Skeletal muscle tissue (tissue), 4 donors: ENCODE results near the gene CHST11. TPM values are rescaled to one million over a fixed set of nuclear protein-coding genes. Genes with fewer than 3 reads are reported as not detected.

Source experiments
- H3K27ac ChIP-seq: one replicate; pipeline ENCODE4 v1.7.0; 2013; ENCODE audit warnings: mild to moderate bottlenecking, low read depth, low read length, inconsistent platforms
- H3K27me3 ChIP-seq, 3 donors: one replicate each; pipeline ENCODE4 v1.7.0; 2013; ENCODE audit warnings: low read length in 3 of 3; ENCODE audit not compliant: control insufficient read depth in 3 of 3, insufficient read depth in 3 of 3
- H3K36me3 ChIP-seq, 3 donors: one replicate each; pipeline ENCODE4 v1.7.0; 2013; ENCODE audit warnings: low read length in 3 of 3; ENCODE audit not compliant: control insufficient read depth in 3 of 3, insufficient read depth in 3 of 3
- H3K4me1 ChIP-seq, 3 donors: one replicate each; pipeline ENCODE4 v1.7.0; 2013; ENCODE audit warnings: low read length in 3 of 3, mild to moderate bottlenecking in 3 of 3; ENCODE audit not compliant: control insufficient read depth in 3 of 3, insufficient read depth in 3 of 3
- H3K4me3 ChIP-seq, 3 donors: one replicate each; pipeline ENCODE4 v1.7.0; 2013; ENCODE audit warnings: low read length in 3 of 3
- H3K9ac ChIP-seq, 3 donors: one replicate each; pipeline ENCODE4 v1.7.0; 2013; ENCODE audit warnings: low read length in 3 of 3, mild to moderate bottlenecking in 3 of 3, moderate library complexity in 2 of 3, low read depth in 1 of 3
- H3K9me3 ChIP-seq, 3 donors: one replicate each; pipeline ENCODE4 v1.7.0; 2013; ENCODE audit warnings: low read length in 3 of 3; ENCODE audit not compliant: control insufficient read depth in 3 of 3
- total RNA-seq: library from RNA; depleted of rRNA; stranded (reverse); fragments of >200 nt; gene quantifications from one replicate; pipeline ENCODE4 v1.2.3, GENCODE V29; 2014
- donor health status: Osteomylitis.

Gene CHST11
- total RNA-seq, 1 donor from 2014 or later, result 2.1 TPM

DNA sequence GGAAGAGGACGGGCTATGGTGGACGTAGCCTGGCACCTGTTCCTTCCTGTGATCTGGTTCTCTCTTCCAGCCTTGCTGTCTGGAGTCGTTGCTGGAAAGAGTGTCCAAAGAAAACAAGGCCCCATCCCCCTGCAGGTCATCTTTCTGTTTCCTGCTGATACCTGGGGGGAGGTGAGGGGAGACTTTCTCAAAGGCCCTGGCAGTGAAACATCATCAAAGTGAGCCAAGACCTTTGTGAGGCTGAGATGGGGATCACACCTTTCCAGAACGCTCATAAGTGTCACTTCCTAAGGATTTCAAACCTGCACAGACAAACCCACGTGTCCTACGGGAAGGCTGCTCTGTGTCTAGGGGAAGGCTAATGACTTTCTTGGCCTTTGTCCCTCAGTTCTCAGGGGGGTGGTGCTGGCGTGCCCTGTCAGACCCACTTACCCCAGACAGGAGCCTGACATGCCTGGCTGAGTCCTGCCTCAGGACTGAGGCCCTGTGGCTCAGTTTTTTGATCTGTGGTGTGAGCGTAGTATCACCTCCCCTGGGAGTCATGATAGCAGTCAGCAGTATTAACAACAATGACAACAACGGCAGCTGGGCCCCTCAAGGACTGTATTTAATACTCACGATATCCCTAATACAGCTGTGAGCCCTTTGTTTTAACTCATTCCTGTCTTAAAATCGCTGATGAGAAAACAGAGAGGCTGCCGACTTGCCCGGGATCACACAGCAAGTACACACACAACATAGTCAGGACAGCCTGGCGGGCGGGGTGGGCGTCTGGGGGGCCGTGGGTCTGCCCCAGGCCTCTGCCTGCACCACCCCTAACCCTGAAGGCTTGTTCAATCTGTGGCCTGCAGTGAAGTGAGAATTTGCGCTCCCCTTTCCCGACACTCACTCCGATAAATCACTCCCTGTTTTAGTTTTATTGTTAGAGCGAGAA lies 266.1 kb downstream of the CHST11 start:
- Histone ChIP-seq H3K36me3 (no peaks in the 10 kb centered on the region), H3K4me3 (no peak overlapping the region), H3K9ac (no peak overlapping the region), H3K9me3 (no peaks in the 10 kb centered on the region), H3K27me3 (peaks cover 0 to 9% (median 0%) of the 10 kb centered on the region in 3 donors), H3K27ac (no peak overlapping the region), H3K4me1 (peaks cover 0 to 11% (median 8%) of the 10 kb centered on the region in 3 donors)

DNA sequence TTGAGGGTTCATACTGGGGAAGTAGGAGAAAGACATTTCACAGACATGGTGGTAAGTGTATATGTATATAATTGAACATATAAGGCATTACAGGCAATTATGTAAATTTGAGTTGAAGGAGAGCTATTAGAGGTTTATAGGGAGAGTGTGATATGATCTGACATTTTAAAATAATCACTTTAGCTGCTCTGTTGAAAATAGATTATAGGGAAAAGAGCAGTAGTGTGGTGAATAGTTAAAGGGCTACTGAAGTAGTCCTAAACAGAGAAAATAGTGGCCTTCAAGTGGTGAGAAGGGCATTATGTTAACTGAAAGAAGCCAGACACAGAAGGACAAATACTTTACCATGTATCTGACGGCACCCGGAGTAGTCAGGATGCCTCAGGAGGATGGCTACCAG lies 267.1 kb downstream of the CHST11 start:
- no peak overlapping the region for H3K27ac ChIP-seq
- H3K9ac ChIP-seq, result no peak overlapping the region
- H3K36me3 ChIP-seq, result no peaks in the 10 kb centered on the region
- no peaks in the 10 kb centered on the region for H3K9me3 ChIP-seq
- no peak overlapping the region for H3K4me3 ChIP-seq
- peaks cover 0 to 9% (median 0%) of the 10 kb centered on the region in 3 donors for H3K27me3 ChIP-seq
- H3K4me1 ChIP-seq, result peaks cover 0 to 10% (median 8%) of the 10 kb centered on the region in 3 donors

DNA sequence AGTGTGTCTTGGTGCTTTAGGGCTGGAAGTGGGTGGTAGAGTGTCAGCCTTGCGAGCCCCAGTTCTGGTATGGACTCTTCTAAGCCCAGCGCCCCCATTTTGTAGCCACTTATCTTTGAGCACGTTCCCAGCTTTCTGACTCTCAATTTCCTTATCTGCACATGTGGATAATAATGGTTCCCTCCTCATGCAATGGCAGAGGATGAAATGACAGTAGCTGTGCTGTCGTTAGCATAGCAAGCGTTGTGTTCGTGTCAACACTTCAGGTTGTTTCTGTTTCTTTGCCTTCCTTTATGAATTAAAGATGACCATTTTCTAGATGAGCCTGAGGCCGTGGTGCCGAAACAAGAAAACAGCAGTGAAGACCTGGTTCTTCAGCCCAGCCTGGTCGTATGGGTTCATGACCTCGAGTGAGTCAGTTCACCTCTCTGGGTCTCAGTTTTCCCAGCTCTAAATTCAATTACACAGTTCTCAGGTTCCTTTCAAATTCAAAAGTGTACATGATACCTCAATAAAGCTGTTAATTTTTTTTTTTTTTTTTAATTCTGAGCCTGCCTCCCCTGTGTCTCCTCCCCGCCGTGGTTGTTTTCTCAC lies 268.3 kb downstream of the CHST11 start:
- Histone ChIP-seq H3K9me3 (no peaks in the 10 kb centered on the region), H3K36me3 (no peaks in the 10 kb centered on the region), H3K4me1 (peaks cover 0 to 6% (median 4%) of the 10 kb centered on the region in 3 donors), H3K27me3 (peaks cover 0 to 3% (median 0%) of the 10 kb centered on the region in 3 donors), H3K4me3 (no peak overlapping the region), H3K9ac (no peak overlapping the region), H3K27ac (no peak overlapping the region)

DNA sequence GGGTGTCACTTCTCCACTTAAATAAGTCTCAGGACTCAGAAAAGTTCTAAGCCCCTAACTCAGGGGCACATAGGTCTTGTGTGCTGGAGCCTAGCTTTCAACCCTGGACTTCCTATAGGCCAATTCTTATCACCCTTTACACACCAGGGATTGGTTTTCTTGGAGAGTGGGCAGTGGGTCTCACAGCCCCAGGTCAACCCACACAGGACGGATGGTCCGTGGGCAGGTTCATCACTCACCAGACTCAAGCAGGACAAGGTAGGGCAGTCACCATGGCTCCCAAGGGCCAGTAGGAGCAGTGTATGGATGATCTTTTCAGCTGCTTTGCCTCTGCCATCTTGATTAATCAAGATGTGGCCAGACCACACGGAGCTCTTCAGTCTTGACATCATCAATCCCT lies 268.9 kb downstream of the CHST11 start:
- H3K9ac ChIP-seq, result no peak overlapping the region
- H3K4me3 ChIP-seq, result no peak overlapping the region

DNA sequence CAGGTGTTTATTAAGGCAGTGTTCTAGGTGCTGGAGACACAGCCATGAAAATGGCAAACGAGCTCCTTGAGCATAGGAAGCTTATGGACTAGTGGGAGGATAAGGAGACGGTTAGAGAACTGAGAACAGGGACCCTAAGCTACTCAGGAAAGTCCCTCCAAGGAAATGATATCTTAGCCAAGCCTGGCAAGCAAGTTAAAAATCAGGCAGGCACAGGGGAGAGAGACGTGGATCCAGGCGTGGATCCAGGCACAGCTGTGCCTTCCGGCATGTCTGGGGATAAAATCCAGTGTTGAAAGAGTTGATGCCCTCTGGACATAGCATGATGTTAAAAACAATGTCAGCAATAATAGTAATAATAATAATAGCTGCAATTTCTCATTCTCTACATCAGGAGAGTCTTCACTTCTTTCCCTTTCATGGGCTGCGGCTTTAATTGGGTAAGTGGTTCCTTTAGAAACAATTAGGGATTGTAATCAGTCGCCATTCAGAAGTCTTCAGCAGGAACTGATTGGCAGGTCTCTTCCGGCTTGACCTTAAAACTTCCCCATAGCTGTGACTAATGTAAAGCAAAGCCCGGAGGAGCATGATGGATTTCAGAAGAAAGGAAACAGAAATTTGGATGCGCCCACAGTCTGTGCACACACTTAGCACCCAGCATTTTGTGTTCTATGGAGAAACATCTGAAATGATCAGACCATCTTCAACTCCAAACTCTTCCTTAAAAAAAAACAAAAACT lies 271.1 kb downstream of the CHST11 start:
- H3K36me3 ChIP-seq, result no peaks in the 10 kb centered on the region
- no peaks in the 10 kb centered on the region for H3K27me3 ChIP-seq
- no peaks in the 10 kb centered on the region for H3K4me1 ChIP-seq
- H3K4me3 ChIP-seq, result no peak overlapping the region
- H3K9ac ChIP-seq, result no peak overlapping the region
- no peak overlapping the region for H3K27ac ChIP-seq
- H3K9me3 ChIP-seq, result no peaks in the 10 kb centered on the region

More for the DNA sequence above, 268.9 kb downstream of the CHST11 start:
- peaks cover 0 to 4% (median 3%) of the 10 kb centered on the region in 3 donors for H3K4me1 ChIP-seq
- H3K9me3 ChIP-seq, result no peaks in the 10 kb centered on the region
- H3K27me3 ChIP-seq, result no peaks in the 10 kb centered on the region
- no peak overlapping the region for H3K27ac ChIP-seq
- no peaks in the 10 kb centered on the region for H3K36me3 ChIP-seq

DNA sequence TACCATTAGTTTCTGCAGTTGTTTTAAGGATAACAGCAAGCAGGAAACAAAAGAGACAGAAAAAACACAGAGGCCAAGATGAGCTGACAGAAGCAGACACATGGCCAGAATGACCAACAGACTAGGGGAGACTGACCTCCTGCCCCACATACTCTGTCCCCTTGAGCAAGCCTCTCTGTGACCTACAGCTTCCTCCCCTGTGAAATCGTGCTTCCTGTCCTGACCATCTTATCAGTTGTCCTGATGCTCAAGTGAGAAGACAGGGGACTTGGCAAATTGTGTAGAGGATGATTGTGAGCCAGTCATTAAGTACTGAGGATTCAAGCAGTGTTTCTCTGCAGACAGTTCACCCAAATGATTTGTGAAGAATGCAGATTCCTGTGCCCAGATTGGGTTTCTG lies 272.3 kb downstream of the CHST11 start:
- Histone ChIP-seq H3K9me3 (no peaks in the 10 kb centered on the region), H3K27me3 (no peaks in the 10 kb centered on the region), H3K4me3 (no peak overlapping the region), H3K4me1 (no peaks in the 10 kb centered on the region), H3K9ac (no peak overlapping the region), H3K27ac (no peak overlapping the region), H3K36me3 (no peaks in the 10 kb centered on the region)

DNA sequence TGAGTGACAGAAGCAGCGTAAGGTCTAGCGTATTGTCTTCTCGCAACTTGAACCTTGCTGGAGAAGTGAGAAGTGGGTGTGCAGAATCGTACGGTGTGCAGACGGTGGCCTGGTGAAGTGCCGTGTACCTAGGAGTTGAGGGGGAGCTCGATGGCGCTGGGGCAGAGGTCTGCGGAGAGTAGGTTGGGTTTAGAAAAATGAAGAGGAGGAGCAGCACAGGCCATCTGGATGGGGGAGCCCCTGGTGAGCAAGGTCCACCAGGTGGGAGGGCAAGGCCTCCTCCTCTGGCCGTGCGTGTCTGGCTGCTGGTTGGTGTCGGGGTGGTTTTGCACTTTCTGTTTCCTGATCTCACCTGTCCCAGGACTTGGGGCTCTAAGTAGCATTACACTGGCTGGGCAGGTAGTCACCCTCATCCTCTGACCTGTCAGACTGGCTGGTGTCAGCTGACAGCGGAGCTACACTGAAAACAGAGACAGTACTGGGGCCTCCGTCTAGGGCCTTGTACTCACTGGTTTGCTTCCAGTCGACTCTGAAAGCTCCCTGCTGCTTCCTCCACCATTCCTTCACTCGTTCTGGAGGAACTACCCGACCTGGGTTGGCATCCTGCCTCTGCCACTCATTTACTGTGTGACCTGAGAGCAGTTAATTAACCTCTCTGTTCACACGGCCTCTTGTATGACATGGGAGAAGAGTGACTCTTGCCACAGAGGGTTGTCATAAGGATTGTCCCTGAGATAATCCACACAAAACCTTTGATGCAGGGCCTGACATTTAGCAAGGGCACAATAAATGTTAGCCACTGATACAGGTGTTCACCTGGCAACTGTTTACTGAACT lies 273.1 kb downstream of the CHST11 start:
- Histone ChIP-seq H3K9ac (no peak overlapping the region), H3K9me3 (no peaks in the 10 kb centered on the region), H3K4me1 (no peaks in the 10 kb centered on the region), H3K27ac (no peak overlapping the region), H3K27me3 (no peaks in the 10 kb centered on the region), H3K4me3 (no peak overlapping the region), H3K36me3 (no peaks in the 10 kb centered on the region)

DNA sequence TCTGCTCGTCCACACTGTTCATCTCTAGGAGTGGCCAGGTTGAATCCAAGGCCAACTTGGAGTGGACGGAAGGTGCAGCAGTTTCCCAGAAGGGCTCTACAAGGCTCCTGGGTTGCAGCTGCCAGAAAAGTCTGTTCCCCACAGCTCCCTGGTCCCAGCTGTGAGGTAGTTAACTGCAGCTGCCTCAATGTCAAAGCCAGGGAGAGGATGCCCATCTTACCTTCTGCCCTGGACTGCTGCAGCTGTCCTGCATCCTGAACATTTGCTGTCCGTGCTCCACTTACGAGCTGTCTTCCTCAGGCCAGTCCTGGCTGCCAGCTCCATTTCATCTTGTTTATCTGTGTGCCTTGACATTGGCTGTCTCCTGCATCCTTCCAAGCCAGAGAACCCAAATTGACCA lies 274.0 kb downstream of the CHST11 start:
- Histone ChIP-seq H3K4me3 (no peak overlapping the region), H3K27me3 (no peaks in the 10 kb centered on the region), H3K9me3 (no peaks in the 10 kb centered on the region), H3K9ac (no peak overlapping the region), H3K4me1 (no peaks in the 10 kb centered on the region), H3K27ac (no peak overlapping the region), H3K36me3 (no peaks in the 10 kb centered on the region)

DNA sequence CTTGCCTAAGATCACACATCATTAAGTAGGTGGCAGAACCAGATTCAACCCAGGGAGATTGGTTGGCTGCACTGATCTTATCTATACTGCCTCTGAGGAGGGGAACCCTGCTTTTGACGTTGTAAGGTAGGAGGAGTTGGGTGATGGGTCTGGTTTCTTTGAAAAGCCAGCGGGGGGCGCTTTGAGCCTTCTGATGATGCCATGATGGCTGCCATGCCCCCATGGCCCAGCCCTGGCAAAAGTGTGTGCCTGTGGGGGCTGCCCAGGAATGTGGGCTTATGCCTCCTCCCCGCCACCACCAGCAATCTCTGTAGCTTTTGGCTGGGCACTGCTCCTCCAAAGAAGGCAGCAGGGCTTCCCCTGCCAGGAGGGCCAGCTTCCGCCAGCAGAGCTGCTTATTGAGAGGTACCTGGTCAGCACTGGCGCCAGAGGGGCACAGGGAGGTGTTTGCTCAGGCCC lies 277.0 kb downstream of the CHST11 start:
- Histone ChIP-seq H3K27me3 (no peaks in the 10 kb centered on the region), H3K9me3 (no peaks in the 10 kb centered on the region), H3K27ac (no peak overlapping the region), H3K9ac (no peak overlapping the region), H3K36me3 (no peaks in the 10 kb centered on the region), H3K4me1 (peaks cover 0 to 4% (median 3%) of the 10 kb centered on the region in 3 donors), H3K4me3 (no peak overlapping the region)
